NCI-H2227 (cell line): ENCODE measurements around the gene CAPN11.
A peak's percentile ranks its signal among the peaks of the same experiment; 100 is the strongest.

Experiments used
- DNase-seq: peaks from one replicate; lab custom pipeline; 2025; ENCODE audit not compliant: unreplicated experiment; lab: John Stamatoyannopoulos, UW

Gene CAPN11

GRCh38 chr6:44202972-44203750, 44.5 kb downstream of the CAPN11 start:
- no peak for DNase-seq

GRCh38 chr6:44203955-44204354, 45.3 kb downstream of the CAPN11 start:
- no peak for DNase-seq

- no peak for DNase-seq
These were observed 49.3 kb downstream of the CAPN11 start for GRCh38 chr6:44207966-44208365.

- DNase-seq: no peak
These were observed 52.7 kb downstream of the CAPN11 start for GRCh38 chr6:44211284-44211683.

GRCh38 chr6:44214307-44214706, 55.7 kb downstream of the CAPN11 start:
- no peak for DNase-seq

- peak; percentile 45 for DNase-seq
These were observed 58.2 kb downstream of the CAPN11 start, which contains the start of gene MYMX for GRCh38 chr6:44216677-44217331. MYMX (plus strand) TSS chr6:44216926; CDS start chr6:44217472, 546 bp downstream.

GRCh38 chr6:44217332-44218143, 58.9 kb downstream of the CAPN11 start:
- no peak for DNase-seq

- peak; percentile 87 for DNase-seq
These were observed 60.6 kb downstream of the CAPN11 start for GRCh38 chr6:44219053-44219814.

- no peak for DNase-seq
These were observed 61.5 kb downstream of the CAPN11 start for GRCh38 chr6:44219815-44220784.

GRCh38 chr6:44220913-44221290, 62.3 kb downstream of the CAPN11 start:
- no peak for DNase-seq

GRCh38 chr6:44221291-44221960, 62.8 kb downstream of the CAPN11 start:
- peak; percentile 36 for DNase-seq

- DNase-seq: no peak
These were observed 63.3 kb downstream of the CAPN11 start for GRCh38 chr6:44221961-44222335.

GRCh38 chr6:44222486-44223318, 64.1 kb downstream of the CAPN11 start:
- no peak for DNase-seq

- DNase-seq: peak; percentile 80
These were observed 64.9 kb downstream of the CAPN11 start, which contains the start of gene SLC29A1 for GRCh38 chr6:44223319-44224028. SLC29A1 (plus strand) TSS chr6:44223595; CDS start chr6:44227314, 3,719 bp downstream.

GRCh38 chr6:44224029-44224964, 65.7 kb downstream of the CAPN11 start:
- DNase-seq: peak; percentile 10

GRCh38 chr6:44224965-44225305, 66.3 kb downstream of the CAPN11 start:
- no peak for DNase-seq
